GM23248 (cell line): ENCODE data around the gene THAP9. TPM values are rescaled to one million over a fixed set of nuclear protein-coding genes. Genes with fewer than 3 reads are reported as not detected.
"Not testable (repeated sequence)": the region's sequence is repeated elsewhere in the genome, so short reads cannot be mapped to it uniquely, and the experiment has no call there.

Source experiments
- DNase-seq: peaks from one replicate; pipeline ENCODE4 v3.0.0-alpha.2; 2015
- H2AFZ ChIP-seq: fragments of 200-600 bp; sonication (generic); 2 replicates; pipeline ENCODE4 v1.6.1; 2016; ENCODE audit warnings: antibody characterized with exemption
- H3F3A ChIP-seq: fragments of 200-600 bp; sonication (generic); 2 replicates; pipeline ENCODE4 v1.6.1; 2016; ENCODE audit warnings: mild to moderate bottlenecking, antibody characterized with exemption, mixed run types; ENCODE audit not compliant: insufficient read depth
- H3K27ac ChIP-seq: fragments of 200-600 bp; sonication (generic); 2 replicates; pipeline ENCODE4 v1.5.1; 2016; ENCODE audit warnings: mild to moderate bottlenecking
- H3K27me3 ChIP-seq: fragments of 200-600 bp; sonication (generic); replicated peaks from 2 replicates; pipeline ENCODE4 v1.6.1; 2016; ENCODE audit warnings: mild to moderate bottlenecking; ENCODE audit not compliant: insufficient read depth
- H3K36me3 ChIP-seq: fragments of 200-600 bp; sonication (generic); 2 replicates; pipeline ENCODE4 v1.6.1; 2016; ENCODE audit warnings: low read depth, mild to moderate bottlenecking
- H3K4me1 ChIP-seq: fragments of 200-600 bp; sonication (generic); 2 replicates; pipeline ENCODE4 v1.6.1; 2016; ENCODE audit warnings: mild to moderate bottlenecking; ENCODE audit not compliant: insufficient read depth
- H3K4me2 ChIP-seq: fragments of 200-600 bp; sonication (generic); one replicate; pipeline ENCODE4 v1.6.1; 2016; ENCODE audit warnings: mild to moderate bottlenecking; ENCODE audit not compliant: unreplicated experiment
- H3K4me3 ChIP-seq: fragments of 200-600 bp; sonication (generic); 2 replicates; pipeline ENCODE4 v1.5.1; 2016; ENCODE audit warnings: mild to moderate bottlenecking
- H3K79me2 ChIP-seq: fragments of 200-600 bp; sonication (generic); 2 replicates; pipeline ENCODE4 v1.6.1; 2016; ENCODE audit warnings: mild to moderate bottlenecking; ENCODE audit not compliant: insufficient read depth
- H3K9ac ChIP-seq: fragments of 200-600 bp; sonication (generic); 2 replicates; pipeline ENCODE4 v1.6.1; 2016; ENCODE audit warnings: mild to moderate bottlenecking
- H3K9me2 ChIP-seq: fragments of 200-600 bp; sonication (generic); 2 replicates; pipeline ENCODE4 v1.6.1; 2016; ENCODE audit warnings: mixed run types, mild to moderate bottlenecking, moderate library complexity; ENCODE audit not compliant: insufficient read depth
- H3K9me3 ChIP-seq: fragments of 200-600 bp; sonication (generic); one replicate; pipeline ENCODE4 v1.6.1; 2017; ENCODE audit warnings: low read depth
- H4K20me1 ChIP-seq: fragments of 200-600 bp; sonication (generic); 2 replicates; pipeline ENCODE4 v1.6.0; 2016; ENCODE audit not compliant: insufficient read depth
- EZH2 ChIP-seq: fragments of 200-600 bp; sonication (generic); IDR thresholded peaks from 2 replicates; pipeline ENCODE4 v1.6.1; 2018; ENCODE audit warnings: antibody characterized with exemption, mild to moderate bottlenecking; ENCODE audit not compliant: insufficient read depth, poor library complexity, severe bottlenecking
- EZH2phosphoT487 ChIP-seq: fragments of 200-600 bp; sonication (generic); IDR thresholded peaks from 2 replicates; pipeline ENCODE4 v1.6.1; 2018; ENCODE audit warnings: antibody characterized with exemption, moderate library complexity, mild to moderate bottlenecking, low read depth; ENCODE audit not compliant: insufficient read depth
- WGBS, 2 experiments: methylation state at CpG; one replicate each; pipeline ENCODE4 v1.1.6; 2015 to 2017; ENCODE audit warnings: low lambda C conversion rate in 2 of 2, low coverage in 1 of 2; ENCODE audit errors: missing lambda C conversion rate in 2 of 2; 5-methylcytosine and 5-hydroxymethylcytosine counted together
- in situ Hi-C: fragments of 300-500 bp; cut with MboI; formaldehyde crosslinking; loops from 2 replicates; pipeline ENCODE4 v1.15.0; 2020
- polyA plus RNA-seq: library from polyadenylated mRNA; unstranded; fragments of >200 nt; fragmentation: Nextera tagmentation; extraction: Ambion mirVana; gene quantifications from 2 replicates; pipeline ENCODE4 v1.2.1, GENCODE V29; 2016
- total RNA-seq: library from RNA; depleted of rRNA; stranded (reverse); fragments of >200 nt; shearing (Covaris generic); gene quantifications from 2 replicates; pipeline ENCODE4 v1.2.3, GENCODE V29; 2014

Gene THAP9
- total and polyA plus RNA-seq, 2 experiments from 2014 or later: 2.0 to 3.9 TPM

DNA sequence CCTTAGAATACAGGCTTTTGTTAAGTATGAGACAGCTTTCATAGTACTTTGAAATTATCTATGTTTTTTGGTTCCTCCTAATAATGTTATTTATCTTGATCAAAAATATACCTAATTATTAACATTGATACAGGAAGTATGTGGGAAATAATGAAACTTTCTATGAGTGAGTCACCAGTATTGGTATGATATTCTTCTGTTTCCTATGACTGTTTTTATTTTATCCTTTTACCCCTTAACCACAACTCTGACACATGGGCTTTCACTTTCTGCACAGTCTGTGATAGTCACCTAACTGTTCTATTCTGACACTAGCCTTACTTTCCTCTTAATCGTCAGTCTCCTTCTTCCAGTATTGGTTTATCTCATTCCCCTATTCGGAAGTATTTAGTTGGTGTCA is 4.7 kb downstream of the THAP9 start:
- 81 to 89% methylated on average over 2 of the region's 2 CpGs for WGBS, 2 experiments
- Histone ChIP-seq H2AFZ (no peak overlapping the region), H3K4me3 (no peak overlapping the region), H3K9me2 (no peaks in the 10 kb centered on the region), H3K27me3 (no peaks in the 10 kb centered on the region), H3K9me3 (no peaks in the 10 kb centered on the region), H4K20me1 (no peaks in the 10 kb centered on the region), H3K27ac (no peak overlapping the region; the same call in 1 of the 2 replicates), H3K4me1 (peaks cover 13% of the 10 kb centered on the region), H3K9ac (no peak overlapping the region), H3K4me2 (peak overlapping the region; percentile 15), H3K36me3 (no peaks in the 10 kb centered on the region), H3F3A (peaks cover 19% of the 10 kb centered on the region), H3K79me2 (peaks cover 17% of the 10 kb centered on the region)
- peak; percentile 68 for DNase-seq
- in situ Hi-C loops: no loop called here
- no peak for TF ChIP-seq EZH2phosphoT487
- no peak for TF ChIP-seq EZH2

GRCh38 chr4:82906469-82906868 is 5.9 kb downstream of the THAP9 start:
- DNase-seq: no peak
- Histone ChIP-seq H3F3A (peaks cover 12% of the 10 kb centered on the region), H3K27ac (no peak overlapping the region), H3K27me3 (no peaks in the 10 kb centered on the region), H3K4me1 (peaks cover 13% of the 10 kb centered on the region), H3K9ac (no peak overlapping the region), H4K20me1 (no peaks in the 10 kb centered on the region), H2AFZ (no peak overlapping the region), H3K36me3 (no peaks in the 10 kb centered on the region), H3K79me2 (peaks cover 16% of the 10 kb centered on the region), H3K4me3 (no peak overlapping the region), H3K4me2 (no peak overlapping the region), H3K9me3 (no peaks in the 10 kb centered on the region), H3K9me2 (no peaks in the 10 kb centered on the region)
- in situ Hi-C loops: no loop called here
- TF ChIP-seq EZH2 (no peak), EZH2phosphoT487 (no peak)
- 92 to 97% methylated on average over 3 of the region's 3 CpGs for WGBS, 2 experiments

DNA sequence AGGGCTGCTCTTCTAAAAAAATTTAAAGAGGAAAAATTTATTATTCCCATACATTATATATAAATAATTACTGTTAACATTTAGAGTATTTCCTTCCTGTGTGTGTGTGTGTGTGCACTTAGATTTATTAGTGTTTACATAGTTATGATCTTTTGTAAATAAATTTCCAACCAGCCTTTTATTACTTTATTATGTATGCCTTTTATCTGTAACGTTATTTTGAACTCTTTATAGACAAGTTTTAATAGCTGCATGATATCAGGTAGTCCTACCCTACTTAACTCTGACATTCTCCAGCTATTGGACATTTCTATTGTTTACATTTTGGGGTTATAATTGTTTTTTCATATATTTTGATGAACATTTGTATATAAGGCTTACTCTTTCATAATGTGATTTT is 8.8 kb downstream of the THAP9 start:
- in situ Hi-C loops: no loop called here
- TF ChIP-seq EZH2phosphoT487: no peak
- TF ChIP-seq EZH2: no peak
- peaks cover 13% of the 10 kb centered on the region for H3K4me1 ChIP-seq
- no peak overlapping the region for H3K9ac ChIP-seq
- no peaks in the 10 kb centered on the region for H3K9me3 ChIP-seq
- H3K79me2 ChIP-seq: no peaks in the 10 kb centered on the region
- no peak overlapping the region for H2AFZ ChIP-seq
- H3K4me3 ChIP-seq: no peak overlapping the region
- no peak overlapping the region for H3K4me2 ChIP-seq
- H3K36me3 ChIP-seq: no peaks in the 10 kb centered on the region
- no peaks in the 10 kb centered on the region for H3K9me2 ChIP-seq
- no peaks in the 10 kb centered on the region for H4K20me1 ChIP-seq
- H3K27me3 ChIP-seq: no peaks in the 10 kb centered on the region
- H3F3A ChIP-seq: 0 out of 2 replicates have a peak, but pooled peaks cover 6% of the 10 kb centered on the region
- 92 to 97% methylated on average over 1 of the region's 1 CpG for WGBS, 2 experiments
- DNase-seq: no peak
- no peak overlapping the region for H3K27ac ChIP-seq

DNA sequence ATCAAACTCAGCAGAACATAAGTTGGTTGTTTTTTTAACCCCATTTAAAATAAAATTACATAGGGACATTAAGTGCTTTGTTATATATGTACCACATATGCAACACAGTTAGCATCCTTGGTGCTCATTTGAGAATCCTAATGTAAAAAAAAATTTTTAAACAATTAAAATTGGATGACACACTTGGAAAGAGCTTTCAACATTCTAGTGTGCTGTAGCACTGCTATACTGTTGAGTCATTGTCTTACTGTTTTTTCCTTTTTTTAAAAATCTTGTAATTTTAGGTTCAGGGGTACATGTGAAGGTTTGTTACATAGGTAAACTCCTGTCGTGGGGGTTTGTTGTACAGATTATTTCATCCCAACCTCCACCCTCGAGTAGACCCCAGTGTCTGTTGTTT is 12.8 kb downstream of the THAP9 start:
- Histone ChIP-seq H3K27ac (peak overlapping the region; percentile 22), H3K9me3 (no peaks in the 10 kb centered on the region), H3K4me3 (no peak overlapping the region), H3K36me3 (no peaks in the 10 kb centered on the region), H3F3A (no peaks in the 10 kb centered on the region), H3K4me2 (no peak overlapping the region), H2AFZ (no peak overlapping the region), H3K79me2 (no peaks in the 10 kb centered on the region), H3K9ac (no peak overlapping the region), H4K20me1 (no peaks in the 10 kb centered on the region), H3K27me3 (no peaks in the 10 kb centered on the region), H3K9me2 (no peaks in the 10 kb centered on the region), H3K4me1 (peaks cover 6% of the 10 kb centered on the region; the same call in 1 of the 2 replicates)
- peak; percentile 66 for DNase-seq
- WGBS, 2 experiments: 46 to 48% methylated on average over 2 of the region's 2 CpGs
- TF ChIP-seq EZH2phosphoT487 (no peak), EZH2 (no peak)
- in situ Hi-C loops: no loop called here

DNA sequence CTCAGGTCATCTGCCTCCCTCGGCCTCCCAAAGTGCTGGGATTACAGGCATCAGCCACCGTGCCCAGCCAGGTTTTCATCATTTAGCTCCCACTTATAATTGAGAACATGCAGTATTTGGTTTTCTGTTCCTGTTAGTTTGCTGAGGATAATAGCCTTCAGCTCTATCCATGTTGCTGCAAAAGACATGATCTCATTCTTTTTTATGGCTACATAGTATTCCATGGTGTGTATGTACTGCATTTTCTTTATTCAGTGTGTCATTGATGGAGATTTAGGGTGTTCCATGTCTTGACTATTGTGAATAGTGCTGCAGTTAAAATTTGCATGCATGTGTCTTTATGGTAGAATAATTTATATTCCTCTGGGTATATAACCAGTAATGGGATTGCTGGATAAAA is 13.4 kb downstream of the THAP9 start:
- H3K9me2 ChIP-seq, H3K27ac ChIP-seq, H2AFZ ChIP-seq, H3K4me2 ChIP-seq, H3K36me3 ChIP-seq, H3K4me1 ChIP-seq, H4K20me1 ChIP-seq, H3K9ac ChIP-seq, H3K27me3 ChIP-seq, H3K4me3 ChIP-seq, in situ Hi-C loops, H3K9me3 ChIP-seq, H3F3A ChIP-seq, H3K79me2 ChIP-seq, DNase-seq: not testable (repeated sequence)
- 91 to 100% methylated on average over 2 of the region's 2 CpGs for WGBS, 2 experiments
